ENCODE results near the gene C20orf144.
"Not testable (repeated sequence)": the region's sequence is repeated elsewhere in the genome, so short reads cannot be mapped to it uniquely, and the experiment has no call there.

Gene C20orf144

DNA sequence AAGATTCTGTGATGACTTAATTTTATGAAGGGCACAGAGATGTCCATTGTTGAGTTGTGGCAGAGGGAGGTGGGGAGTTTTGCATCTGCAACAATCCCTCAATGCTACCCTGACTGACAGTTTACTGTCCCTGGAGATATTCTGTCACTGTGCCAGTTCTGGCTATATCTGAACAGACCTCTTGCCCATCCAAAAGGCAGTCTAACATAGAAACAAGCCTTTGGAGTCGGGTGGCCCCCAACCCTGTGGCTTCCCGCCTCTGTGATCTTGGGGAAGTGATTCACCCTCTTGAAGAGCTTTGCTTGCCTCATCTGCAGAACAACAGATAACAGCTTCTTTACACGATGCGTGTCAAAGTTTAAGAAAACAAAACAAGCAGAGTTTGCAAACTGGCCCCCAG is 27.8 kb downstream of the C20orf144 start:
- H3K36me3 Mint-ChIP-seq = no peaks in the 10 kb centered on the region
- H3K4me3 Mint-ChIP-seq = peak overlapping the region; percentile 73
- H3K27ac Mint-ChIP-seq = peak overlapping the region; percentile 65

DNA sequence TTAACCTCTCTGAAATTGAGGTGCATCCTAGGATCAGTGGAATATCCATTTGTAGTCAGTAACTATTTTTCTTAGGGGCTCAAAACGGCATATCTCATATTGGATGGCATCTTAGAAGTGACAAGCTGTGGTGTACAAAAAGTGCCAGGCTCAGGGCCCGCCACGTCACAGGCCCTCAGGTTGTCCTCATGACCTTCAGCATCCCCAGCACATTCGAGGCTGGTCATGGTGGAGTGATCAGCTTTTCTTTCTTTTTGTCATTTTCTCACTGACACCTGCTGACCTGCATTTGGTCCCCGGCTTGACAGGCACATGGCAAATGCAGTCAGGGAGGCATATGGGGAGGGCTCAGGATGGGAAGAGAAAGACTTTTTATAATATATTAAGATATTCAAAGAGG is 31.2 kb downstream of the C20orf144 start:
- H3K36me3 Mint-ChIP-seq = no peaks in the 10 kb centered on the region
- H3K4me3 Mint-ChIP-seq = no peak overlapping the region
- no peaks in the 10 kb centered on the region for H3K9me3 Mint-ChIP-seq
- H3K27ac Mint-ChIP-seq = no peak overlapping the region
- no peaks in the 10 kb centered on the region for H3K27me3 Mint-ChIP-seq
- peaks cover 26% of the 10 kb centered on the region for H3K4me1 Mint-ChIP-seq

More for the DNA sequence above, 27.8 kb downstream of the C20orf144 start:
- no peaks in the 10 kb centered on the region for H3K9me3 Mint-ChIP-seq
- H3K27me3 Mint-ChIP-seq = no peaks in the 10 kb centered on the region
- peaks cover 42% of the 10 kb centered on the region for H3K4me1 Mint-ChIP-seq

DNA sequence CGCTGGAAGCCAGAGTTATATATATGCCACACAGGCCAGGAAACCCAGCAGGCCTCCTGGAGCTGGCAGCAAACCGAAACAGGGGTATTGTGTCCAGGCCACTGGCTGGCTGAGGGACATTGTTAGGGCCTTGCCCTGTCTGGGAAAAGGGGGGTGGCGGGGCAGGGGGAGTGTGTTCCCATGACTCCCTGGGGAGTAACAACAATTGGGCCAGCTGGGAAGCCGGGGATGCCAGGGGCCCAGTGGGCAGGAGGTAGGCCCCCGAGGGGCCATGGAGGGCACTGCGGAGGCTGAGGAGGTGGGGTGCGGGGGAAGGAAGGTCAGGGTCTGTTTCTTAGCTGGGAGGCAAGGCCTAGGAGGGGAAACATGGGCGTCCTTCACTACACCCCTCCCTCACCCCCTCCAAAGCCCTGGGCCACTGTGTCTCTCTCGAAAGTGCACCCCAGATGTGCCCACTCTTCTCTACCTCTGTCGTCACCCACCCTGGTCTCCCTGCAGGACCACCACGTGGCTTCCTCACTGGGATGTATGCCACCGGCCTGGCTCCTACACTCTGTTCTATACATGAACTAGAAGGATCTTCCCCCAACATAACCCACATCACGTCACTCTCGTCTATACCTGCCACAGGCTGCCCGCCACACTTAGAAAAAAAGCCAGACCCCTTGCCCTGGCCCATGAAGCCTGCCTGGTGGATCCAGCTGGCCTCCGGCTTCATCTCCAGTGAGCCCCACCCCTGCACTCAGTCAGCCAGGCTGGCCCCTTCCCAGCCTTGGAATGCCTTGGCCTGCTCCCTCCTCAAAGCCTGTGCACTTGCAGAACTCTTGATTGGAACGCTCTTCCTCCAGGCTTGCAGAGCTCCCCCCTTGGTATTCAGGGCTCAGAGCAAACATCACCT is 31.9 kb downstream of the C20orf144 start:
- Mint-ChIP-seq H3K36me3 (no peaks in the 10 kb centered on the region), H3K4me3 (no peak overlapping the region), H3K27me3 (no peaks in the 10 kb centered on the region), H3K9me3 (no peaks in the 10 kb centered on the region), H3K4me1 (peaks cover 19% of the 10 kb centered on the region), H3K27ac (no peak overlapping the region)

DNA sequence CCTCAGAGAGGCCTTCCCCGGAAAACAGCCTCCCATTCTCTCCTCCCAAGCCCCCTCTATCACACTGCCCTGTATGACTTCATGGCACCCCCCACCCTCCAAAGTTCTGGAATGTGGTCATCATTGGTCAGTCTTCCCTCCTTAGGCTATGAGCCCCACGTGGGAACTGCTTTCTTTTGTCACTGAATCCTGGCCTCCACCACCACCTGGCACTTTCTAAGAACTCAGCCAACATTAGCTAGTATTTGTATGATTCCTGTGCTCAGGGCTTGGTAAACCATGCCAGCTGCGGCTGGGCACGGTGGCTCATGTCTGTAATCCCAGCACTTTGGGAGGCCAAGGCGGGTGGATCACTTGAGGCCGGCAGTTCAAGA is 32.5 kb downstream of the C20orf144 start:
- H3K27me3 Mint-ChIP-seq = no peaks in the 10 kb centered on the region
- peaks cover 13% of the 10 kb centered on the region for H3K4me1 Mint-ChIP-seq
- no peak overlapping the region for H3K27ac Mint-ChIP-seq
- H3K36me3 Mint-ChIP-seq = no peaks in the 10 kb centered on the region
- no peak overlapping the region for H3K4me3 Mint-ChIP-seq
- H3K9me3 Mint-ChIP-seq = no peaks in the 10 kb centered on the region

DNA sequence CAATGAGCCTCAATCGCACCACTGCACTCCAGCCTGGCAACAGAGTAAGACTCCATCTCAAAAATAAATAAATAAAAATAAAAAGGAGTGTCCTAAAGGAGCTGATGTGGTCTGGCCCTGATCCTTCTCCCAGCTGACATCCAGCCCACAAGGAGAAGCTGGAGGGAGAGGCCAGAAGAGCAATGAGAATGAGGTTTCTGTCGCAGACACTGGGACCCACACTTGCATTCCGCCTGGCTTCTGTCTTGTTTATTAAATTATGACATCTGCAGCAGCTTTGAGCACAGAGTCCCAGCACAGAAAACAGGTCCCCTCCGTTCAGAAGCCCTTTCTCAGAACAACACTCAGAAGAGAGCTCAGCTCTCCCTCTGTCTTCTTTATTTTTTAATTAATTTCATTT is 34.3 kb downstream of the C20orf144 start:
- peaks cover 1% of the 10 kb centered on the region for H3K4me1 Mint-ChIP-seq
- no peaks in the 10 kb centered on the region for H3K36me3 Mint-ChIP-seq
- H3K27ac Mint-ChIP-seq = no peak overlapping the region
- H3K9me3 Mint-ChIP-seq = no peaks in the 10 kb centered on the region
- H3K27me3 Mint-ChIP-seq = no peaks in the 10 kb centered on the region
- H3K4me3 Mint-ChIP-seq = no peak overlapping the region

DNA sequence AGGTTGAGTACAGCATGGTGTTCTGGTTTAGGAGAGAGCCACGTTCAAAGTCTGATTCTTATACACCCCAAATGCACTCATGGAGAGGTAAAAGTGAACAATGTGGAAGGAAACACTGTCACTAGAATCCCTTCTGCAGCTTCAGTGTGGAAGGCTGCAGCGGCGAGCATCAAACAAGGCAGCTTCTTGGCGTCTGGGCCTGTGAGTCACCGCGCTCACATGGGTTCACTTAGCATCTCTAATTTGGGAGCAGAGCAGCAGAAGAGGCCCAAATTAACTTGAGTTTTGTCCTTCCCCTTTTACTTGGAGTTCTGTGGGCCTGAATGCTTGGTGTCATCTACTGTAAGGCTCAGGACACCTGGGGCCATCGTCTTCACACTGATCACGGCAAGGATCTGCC is 35.0 kb downstream of the C20orf144 start:
- no peak overlapping the region for H3K27ac Mint-ChIP-seq
- no peaks in the 10 kb centered on the region for H3K27me3 Mint-ChIP-seq
- no peaks in the 10 kb centered on the region for H3K36me3 Mint-ChIP-seq
- no peaks in the 10 kb centered on the region for H3K4me1 Mint-ChIP-seq
- H3K9me3 Mint-ChIP-seq = no peaks in the 10 kb centered on the region
- no peak overlapping the region for H3K4me3 Mint-ChIP-seq

DNA sequence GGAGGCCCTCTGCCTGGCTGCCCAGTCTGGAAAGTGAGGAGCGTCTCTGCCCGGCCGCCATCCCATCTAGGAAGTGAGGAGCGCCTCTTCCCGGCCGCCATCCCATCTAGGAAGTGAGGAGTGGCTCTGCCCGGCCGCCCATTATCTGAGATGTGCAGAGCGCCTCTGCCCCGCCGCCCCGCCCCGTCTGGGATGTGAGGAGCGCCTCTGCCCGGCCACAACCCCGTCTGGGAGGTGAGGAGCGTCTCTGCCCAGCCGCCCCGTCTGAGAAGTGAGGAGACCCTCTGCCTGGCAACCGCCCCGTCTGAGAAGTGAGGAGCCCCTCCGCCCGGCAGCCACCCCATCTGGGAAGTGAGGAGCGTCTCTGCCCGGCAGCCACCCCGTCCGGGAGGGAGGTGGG is 36.8 kb downstream of the C20orf144 start:
- not testable (repeated sequence) for H3K4me3 Mint-ChIP-seq, H3K36me3 Mint-ChIP-seq, H3K4me1 Mint-ChIP-seq, H3K27ac Mint-ChIP-seq, H3K27me3 Mint-ChIP-seq, H3K9me3 Mint-ChIP-seq

DNA sequence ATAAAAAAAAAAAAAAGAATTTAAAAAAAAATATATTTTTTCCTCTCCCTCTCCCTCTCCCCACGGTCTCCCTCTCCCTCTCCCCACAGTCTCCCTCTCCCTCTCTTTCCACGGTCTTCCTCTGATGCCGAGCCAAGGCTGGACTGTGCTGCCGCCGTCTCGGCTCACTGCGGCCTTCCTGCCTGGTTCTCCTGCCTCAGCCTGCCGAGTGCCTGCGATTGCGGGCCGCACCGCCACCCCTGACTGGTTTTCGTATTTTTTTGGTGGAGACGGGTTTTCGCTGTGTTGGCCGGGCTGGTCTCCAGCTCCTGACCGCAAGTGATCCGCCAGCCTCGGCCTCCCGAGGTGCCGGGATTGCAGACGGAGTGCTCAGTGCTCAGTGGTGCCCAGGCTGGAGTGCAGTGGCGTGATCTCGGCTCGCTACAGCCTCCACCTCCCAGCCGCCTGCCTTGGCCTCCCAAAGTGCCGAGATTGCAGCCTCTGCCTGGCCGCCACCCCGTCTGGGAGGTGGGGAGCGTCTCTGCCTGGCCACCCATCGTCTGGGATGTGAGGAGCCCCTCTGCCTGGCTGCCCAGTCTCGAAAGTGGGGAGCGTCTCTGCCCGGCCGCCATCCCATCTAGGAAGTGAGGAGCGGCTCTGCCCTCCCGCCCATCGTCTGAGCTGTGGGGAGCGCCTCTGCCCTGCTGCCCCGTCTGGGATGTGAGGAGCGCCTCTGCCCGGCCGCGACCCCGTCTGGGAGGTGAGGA is 38.7 kb downstream of the C20orf144 start:
- H3K36me3 Mint-ChIP-seq, H3K4me1 Mint-ChIP-seq, H3K9me3 Mint-ChIP-seq, H3K27ac Mint-ChIP-seq, H3K27me3 Mint-ChIP-seq, H3K4me3 Mint-ChIP-seq: not testable (repeated sequence)

DNA sequence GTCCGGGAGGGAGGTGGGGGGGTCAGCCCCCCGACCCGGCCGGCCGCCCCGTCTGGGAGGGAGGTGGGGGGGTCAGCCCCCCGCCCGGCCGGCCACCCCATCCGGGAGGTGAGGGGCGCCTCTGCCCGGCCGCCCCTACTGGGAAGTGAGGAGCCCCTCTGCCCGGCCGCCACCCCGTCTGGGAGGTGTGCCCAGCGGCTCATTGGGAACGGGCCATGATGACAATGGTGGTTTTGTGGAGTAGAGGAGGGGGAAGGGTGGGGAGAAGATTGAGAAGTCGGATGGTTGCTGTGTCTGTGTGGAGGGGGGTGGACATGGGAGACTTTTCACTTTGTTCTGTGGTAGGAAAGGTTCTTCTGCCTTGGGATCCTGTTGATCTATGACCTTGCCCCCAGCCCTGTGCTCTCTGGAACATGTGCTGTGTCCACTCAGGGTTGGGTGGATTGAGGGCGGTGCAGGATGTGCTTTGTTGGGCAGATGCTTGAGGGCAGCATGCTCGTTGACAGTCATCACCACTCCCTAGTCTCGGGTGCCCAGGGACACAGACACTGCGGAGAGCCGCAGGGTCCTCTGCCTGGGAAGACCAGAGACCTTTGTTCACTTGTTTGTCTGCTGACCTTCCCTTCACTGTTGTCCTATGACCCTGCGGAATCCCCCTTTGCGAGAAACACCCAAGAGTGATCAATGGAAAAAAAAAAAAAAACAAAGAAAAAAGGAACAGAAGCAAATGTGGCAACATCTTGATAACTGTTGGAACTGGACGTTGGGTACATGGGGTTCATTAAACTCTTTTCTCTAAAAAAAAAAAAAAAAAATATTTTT is 39.7 kb downstream of the C20orf144 start:
- Mint-ChIP-seq H3K27me3 (no peaks in the 10 kb centered on the region), H3K4me1 (no peaks in the 10 kb centered on the region), H3K9me3 (no peaks in the 10 kb centered on the region), H3K4me3 (no peak overlapping the region), H3K36me3 (peaks cover 3% of the 10 kb centered on the region), H3K27ac (no peak overlapping the region)

DNA sequence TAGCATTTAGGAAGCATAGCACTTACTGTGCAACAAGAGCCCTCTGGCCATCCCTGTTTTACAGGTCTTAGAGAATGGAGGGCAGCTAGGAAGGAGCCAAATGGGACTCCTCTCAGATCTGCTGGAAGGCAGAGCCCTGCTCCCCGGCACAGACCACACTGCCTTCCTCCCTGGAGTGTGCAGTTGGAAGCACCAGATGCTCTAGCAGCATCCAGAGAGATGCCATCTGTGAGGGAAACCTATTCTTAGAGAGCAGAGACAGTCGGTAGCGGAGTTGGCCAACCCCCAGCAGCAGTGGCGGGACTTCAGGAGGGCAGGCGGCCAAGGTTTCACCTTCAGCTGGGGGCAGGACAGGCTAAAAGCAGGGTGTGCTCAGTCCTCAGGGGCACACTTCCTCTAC is 40.7 kb downstream of the C20orf144 start:
- no peak overlapping the region for H3K4me3 Mint-ChIP-seq
- H3K9me3 Mint-ChIP-seq = no peaks in the 10 kb centered on the region
- no peak overlapping the region for H3K27ac Mint-ChIP-seq
- H3K27me3 Mint-ChIP-seq = no peaks in the 10 kb centered on the region
- peaks cover 3% of the 10 kb centered on the region for H3K36me3 Mint-ChIP-seq
- no peaks in the 10 kb centered on the region for H3K4me1 Mint-ChIP-seq

DNA sequence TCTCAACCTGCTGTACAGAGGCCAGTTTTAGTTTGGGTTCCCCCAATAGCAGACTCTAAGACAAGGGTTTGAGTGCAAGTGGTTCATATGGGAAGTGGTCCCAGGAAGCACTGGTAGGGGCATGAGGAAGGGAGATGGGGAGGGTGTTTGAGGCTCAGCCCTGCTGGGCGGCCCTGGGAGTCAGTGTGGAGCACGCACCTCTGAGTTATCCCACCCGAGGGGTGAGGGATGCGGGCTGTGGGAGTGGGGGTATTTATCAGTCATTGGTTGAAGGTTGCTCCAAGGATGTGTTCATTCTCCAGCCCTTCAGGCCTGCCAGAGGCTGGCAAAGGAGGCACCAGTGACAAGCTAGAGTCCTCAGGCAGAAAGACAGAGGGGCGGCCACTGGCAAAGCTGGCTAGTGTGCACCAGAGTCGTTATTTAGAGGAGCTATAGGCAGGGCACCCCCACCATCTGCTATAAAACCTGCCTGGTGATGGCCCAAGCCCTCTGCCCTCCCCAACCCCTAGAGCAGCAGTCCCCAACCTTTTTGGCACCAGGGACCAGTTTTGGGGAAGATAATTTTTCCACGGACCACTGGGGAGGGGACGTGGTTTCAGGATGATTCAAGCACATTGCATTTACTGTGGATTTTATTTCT is 41.5 kb downstream of the C20orf144 start:
- no peak overlapping the region for H3K27ac Mint-ChIP-seq
- H3K4me3 Mint-ChIP-seq = no peak overlapping the region
- no peaks in the 10 kb centered on the region for H3K4me1 Mint-ChIP-seq
- H3K27me3 Mint-ChIP-seq = no peaks in the 10 kb centered on the region
- H3K36me3 Mint-ChIP-seq = peaks cover 3% of the 10 kb centered on the region
- H3K9me3 Mint-ChIP-seq = no peaks in the 10 kb centered on the region

DNA sequence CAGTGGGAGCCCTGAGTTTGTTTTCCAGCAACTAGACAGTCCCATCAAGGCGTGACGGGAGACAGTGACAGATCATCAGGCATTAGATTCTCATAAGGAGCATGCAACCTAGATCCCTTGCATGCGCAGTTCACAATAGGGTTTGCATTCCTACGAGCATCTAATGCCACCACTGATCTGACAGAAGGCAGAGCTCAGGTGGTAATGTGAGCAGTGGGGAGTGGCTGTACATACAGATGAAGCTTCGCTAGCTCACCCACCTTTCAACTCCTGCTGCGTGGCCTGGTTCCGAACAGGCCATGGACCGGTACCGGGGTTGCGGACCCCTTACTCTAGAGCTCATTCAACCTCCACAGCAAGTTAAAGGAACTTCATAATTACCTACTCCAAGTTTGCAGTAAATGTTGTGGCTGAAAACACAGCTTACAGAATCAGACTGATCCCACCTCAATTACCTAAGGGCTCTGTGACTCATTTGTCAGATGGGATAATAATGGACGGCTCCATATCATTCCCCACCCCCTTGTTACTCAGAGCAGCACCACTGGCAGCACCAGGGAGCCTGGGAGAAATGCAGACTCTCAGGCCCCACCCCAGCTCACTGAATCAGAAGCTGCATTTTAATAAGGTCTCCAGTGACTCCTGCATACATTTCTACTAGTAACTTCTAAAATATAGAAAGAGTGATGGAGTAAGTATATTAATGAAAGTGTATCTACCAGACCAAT is 42.2 kb downstream of the C20orf144 start:
- H3K27me3 Mint-ChIP-seq = no peaks in the 10 kb centered on the region
- H3K36me3 Mint-ChIP-seq = peaks cover 3% of the 10 kb centered on the region
- H3K9me3 Mint-ChIP-seq = no peaks in the 10 kb centered on the region
- no peak overlapping the region for H3K27ac Mint-ChIP-seq
- no peak overlapping the region for H3K4me3 Mint-ChIP-seq
- H3K4me1 Mint-ChIP-seq = peaks cover 4% of the 10 kb centered on the region

DNA sequence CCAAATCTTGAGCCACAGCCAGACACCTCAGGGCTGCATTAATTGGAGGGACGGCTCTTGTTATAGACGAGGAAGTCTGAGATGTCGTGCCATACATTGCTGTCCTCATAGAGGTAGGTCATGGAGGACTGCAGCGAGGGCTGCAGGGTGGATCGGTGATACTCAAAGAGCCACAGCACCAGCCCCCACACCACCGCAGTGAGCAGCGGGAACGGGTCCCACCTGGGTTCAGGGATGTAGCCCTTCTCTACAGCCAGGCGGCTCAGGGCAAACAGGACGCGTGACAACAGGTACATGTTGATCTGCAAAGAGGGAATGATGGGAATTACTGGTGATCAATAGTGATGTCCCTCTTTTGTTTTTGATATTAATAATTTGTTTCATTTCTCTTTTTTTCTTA is 45.5 kb downstream of the C20orf144 start:
- H3K27ac Mint-ChIP-seq = no peak overlapping the region
- H3K27me3 Mint-ChIP-seq = no peaks in the 10 kb centered on the region
- no peaks in the 10 kb centered on the region for H3K9me3 Mint-ChIP-seq
- H3K4me1 Mint-ChIP-seq = peaks cover 19% of the 10 kb centered on the region
- no peak overlapping the region for H3K4me3 Mint-ChIP-seq
- H3K36me3 Mint-ChIP-seq = peaks cover 10% of the 10 kb centered on the region

DNA sequence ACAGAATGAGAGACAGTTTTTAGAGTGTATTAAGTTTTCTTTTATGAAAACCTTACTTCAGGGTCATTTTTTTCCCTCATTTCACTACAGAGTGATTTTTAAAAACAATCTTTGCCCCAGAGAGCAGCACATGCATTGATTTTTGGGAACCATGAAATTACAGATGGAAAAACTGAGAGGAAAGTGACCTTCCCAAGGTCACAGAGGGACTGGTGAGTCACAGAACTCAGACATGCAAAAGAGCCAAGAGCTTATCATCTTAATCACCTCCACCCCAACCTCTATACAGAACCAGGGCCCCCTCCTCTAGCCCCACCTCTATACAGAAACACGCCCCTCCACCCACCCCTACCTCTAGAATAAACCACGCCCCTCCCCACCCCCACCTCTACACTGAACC is 47.3 kb downstream of the C20orf144 start:
- Mint-ChIP-seq H3K4me3 (no peak overlapping the region), H3K9me3 (no peaks in the 10 kb centered on the region), H3K27me3 (no peaks in the 10 kb centered on the region), H3K36me3 (peaks cover 15% of the 10 kb centered on the region), H3K4me1 (peaks cover 19% of the 10 kb centered on the region), H3K27ac (no peak overlapping the region)
